B cell (primary cell): ENCODE data around the gene RASGRF2. TPM values are rescaled to one million over a fixed set of nuclear protein-coding genes. Genes with fewer than 3 reads are reported as not detected.

ENCODE experiments used
- ATAC-seq: fragments of 200-7000 bp; cut with Tn5 transposase; one replicate; pipeline ENCODE4 v1.10.0; 2021; ENCODE audit warnings: low read depth, mild to moderate bottlenecking, moderate number of reproducible peaks, moderate library complexity
- CTCF ChIA-PET: fragments of 350-600 bp; sonication (Branson Sonifier 250); formaldehyde crosslinking; loops from one replicate; lab custom pipeline; 2021; ENCODE audit warnings: antibody characterized with exemption, inconsistent platforms; lab: Charles Lee
- POLR2A ChIA-PET: fragments of 350-600 bp; sonication (Branson Sonifier 250); formaldehyde crosslinking; loops from one replicate; lab custom pipeline; 2021; ENCODE audit warnings: antibody characterized with exemption; lab: Charles Lee
- DNase-seq: peaks from one replicate; pipeline ENCODE4 v3.0.0; 2013
- H2AFZ ChIP-seq: 2 replicates; pipeline ENCODE4 v1.6.1; 2012; ENCODE audit warnings: mild to moderate bottlenecking, low read depth, low read length; ENCODE audit not compliant: insufficient read depth, poor library complexity, severe bottlenecking
- H3K27ac ChIP-seq, 2 donors: 1 replicate in 1 of 2; 2 replicates in 1 of 2; pipeline ENCODE4 v1.5.1; 2012 to 2013; ENCODE audit warnings: low read length in 2 of 2, mild to moderate bottlenecking in 2 of 2, moderate library complexity in 1 of 2
- H3K27me3 ChIP-seq, 4 experiments: fragments of 200-600 bp in 1 of 4; sonication (generic) in 1 of 4; replicated peaks in 1 of 4; 1 replicate in 2 of 4; 2 replicates in 2 of 4; pipeline versions ENCODE4 v1.6.1 to v1.7.0; 2013 to 2016; ENCODE audit warnings: low read length in 3 of 4, mild to moderate bottlenecking in 2 of 4, mixed read lengths in 1 of 4, moderate library complexity in 1 of 4; ENCODE audit not compliant: insufficient read depth in 4 of 4, control insufficient read depth in 3 of 4; ENCODE audit errors: control extremely low read depth in 1 of 4
- H3K36me3 ChIP-seq, 2 experiments: replicated peaks in 1 of 2; 1 replicate in 1 of 2; 2 replicates in 1 of 2; pipeline versions ENCODE4 v1.6.1 to v1.7.1; 2013; ENCODE audit warnings: low read length in 1 of 2; ENCODE audit not compliant: insufficient read depth in 2 of 2, control insufficient read depth in 1 of 2; ENCODE audit errors: control extremely low read depth in 1 of 2, extremely low read depth in 1 of 2
- H3K4me1 ChIP-seq, 2 donors: fragments of 200-600 bp in 1 of 2; sonication (generic) in 1 of 2; 1 replicate in 1 of 2; 2 replicates in 1 of 2; pipeline versions ENCODE4 v1.5.1 to v1.6.1; 2013 to 2017; ENCODE audit warnings: low read length in 2 of 2; ENCODE audit not compliant: control insufficient read depth in 2 of 2, insufficient read depth in 2 of 2
- H3K4me2 ChIP-seq: replicated peaks from 2 replicates; pipeline ENCODE3; 2012; ENCODE audit warnings: mild to moderate bottlenecking, low read depth, low read length; ENCODE audit not compliant: poor library complexity, severe bottlenecking
- H3K4me3 ChIP-seq, 5 experiments: fragments of 200-600 bp in 1 of 5; sonication (generic) in 1 of 5; 1 replicate in 3 of 5; 2 replicates in 2 of 5; pipeline versions ENCODE4 v1.5.1 to v1.7.0; 2011 to 2016; ENCODE audit warnings: low read length in 4 of 5, mild to moderate bottlenecking in 4 of 5, low read depth in 2 of 5, control low read depth in 1 of 5, moderate library complexity in 1 of 5; ENCODE audit not compliant: insufficient read depth in 1 of 5; ENCODE audit errors: control extremely low read depth in 1 of 5, extremely low read depth in 1 of 5
- H3K79me2 ChIP-seq: fragments of 200-600 bp; sonication (generic); one replicate; pipeline ENCODE4 v1.6.0; 2016; ENCODE audit warnings: low read length; ENCODE audit not compliant: control insufficient read depth, insufficient read depth
- H3K9ac ChIP-seq: fragments of 200-600 bp; sonication (generic); 2 replicates; pipeline ENCODE4 v1.6.1; 2017; ENCODE audit warnings: mild to moderate bottlenecking, low read length, moderate library complexity
- H3K9me3 ChIP-seq, 3 donors: one replicate each; pipeline versions ENCODE4 v1.6.1 to v1.7.1; 2013; ENCODE audit warnings: low read length in 2 of 3; ENCODE audit not compliant: control insufficient read depth in 2 of 3, insufficient read depth in 1 of 3; ENCODE audit errors: control extremely low read depth in 1 of 3
- H4K20me1 ChIP-seq: 2 replicates; pipeline ENCODE4 v1.6.0; 2012; ENCODE audit warnings: mild to moderate bottlenecking, low read length; ENCODE audit not compliant: insufficient read depth, control insufficient read depth, poor library complexity, severe bottlenecking
- H3K27ac Mint-ChIP-seq: one replicate; pipeline ENCODE4 v1.8.0; 2021; ENCODE audit warnings: mixed read lengths
- H3K27me3 Mint-ChIP-seq: one replicate; pipeline ENCODE4 v1.8.0; 2021; ENCODE audit warnings: mixed read lengths
- H3K4me1 Mint-ChIP-seq: one replicate; pipeline ENCODE4 v1.8.0; 2021; ENCODE audit warnings: mixed read lengths
- H3K4me3 Mint-ChIP-seq: one replicate; pipeline ENCODE4 v1.8.0; 2021; ENCODE audit warnings: mixed read lengths
- H3K9me3 Mint-ChIP-seq: one replicate; pipeline ENCODE4 v1.8.0; 2022; ENCODE audit warnings: mixed read lengths; ENCODE audit not compliant: insufficient read depth
- EZH2 ChIP-seq: IDR thresholded peaks from 2 replicates; pipeline ENCODE4 v1.6.1; 2012; ENCODE audit warnings: borderline replicate concordance, low read depth, mild to moderate bottlenecking, moderate library complexity, low read length; ENCODE audit not compliant: insufficient read depth, poor library complexity, severe bottlenecking
- WGBS: methylation state at CpG from one replicate; pipeline ENCODE4 v1.1.5; 2013; ENCODE audit warnings: missing lambda C conversion rate; ENCODE audit not compliant: insufficient coverage; 5-methylcytosine and 5-hydroxymethylcytosine counted together
- intact Hi-C: fragments of 100-400 bp; cut with micrococcal nuclease; formaldehyde crosslinking; loops from one replicate; pipeline ENCODE4 v1.10.0; 2022
- polyA plus RNA-seq: library from polyadenylated mRNA; depleted of rRNA; stranded (reverse); fragments of >200 nt; gene quantifications from 2 replicates; pipeline ENCODE4 v1.2.3, GENCODE V29; 2012
- total RNA-seq, 2 donors: library from RNA; stranded (reverse); fragments of 120-200 nt in 1 of 2; gene quantifications; 1 replicate in 1 of 2; 2 replicates in 1 of 2; pipeline versions ENCODE4 v1.2.3 to v1.2.4, GENCODE V29; 2013 to 2022
- TF ChIP-seq, protein P1 (sequence below): fragments of 200-600 bp; IDR thresholded peaks from one replicate; pipeline ENCODE4 v1.8.0; 2022; ENCODE audit warnings: antibody characterized with exemption, mild to moderate bottlenecking

Gene RASGRF2
- total and polyA plus RNA-seq, 2 donors (not counting 1 experiment from before 2014, with no cell fraction given): 0.04 to 0.37 TPM

DNA sequence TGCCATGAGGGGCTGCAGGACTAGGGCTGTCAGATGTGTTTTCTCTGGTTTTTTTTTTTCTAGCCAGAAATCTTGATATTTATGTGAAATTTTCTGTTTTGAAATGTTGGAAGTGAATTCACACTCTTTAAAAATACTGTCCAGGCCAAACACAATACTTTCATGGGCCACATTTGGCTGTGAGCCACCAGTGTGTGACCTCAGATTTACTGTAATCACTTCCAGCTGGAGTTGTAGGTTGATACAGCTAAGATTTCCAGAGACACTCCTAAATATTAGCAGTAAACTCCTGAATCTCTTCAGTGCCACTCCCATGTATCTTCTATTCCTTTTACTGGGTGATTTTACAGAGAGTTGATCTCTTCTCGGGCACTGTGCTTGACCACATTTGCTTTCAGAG lies 180.8 kb downstream of the RASGRF2 start:
- intact Hi-C loops: no loop called here
- no peaks in the 10 kb centered on the region for H3K9me3 Mint-ChIP-seq

DNA sequence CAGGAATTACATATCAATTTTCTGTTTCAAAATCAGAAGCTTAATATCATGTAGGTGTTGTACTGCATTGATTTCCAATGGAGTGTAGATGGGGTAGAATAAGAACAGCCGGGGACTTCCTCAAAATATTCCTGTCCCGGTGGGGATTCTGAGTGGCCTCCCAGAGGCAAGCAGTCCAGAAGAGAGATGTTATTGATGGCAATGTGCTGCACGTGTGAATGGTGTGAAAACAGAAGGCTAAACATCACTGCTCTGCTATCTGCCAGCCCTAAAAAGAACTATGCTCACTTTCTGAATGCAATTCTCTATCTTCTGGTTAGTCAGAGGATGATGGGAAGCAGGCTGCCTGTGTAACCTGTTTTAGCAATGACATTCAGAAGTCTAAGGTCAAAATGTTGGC lies 181.9 kb downstream of the RASGRF2 start:
- no peak overlapping the region for H3K4me2 ChIP-seq
- POLR2A ChIA-PET: no interaction called here
- TF ChIP-seq, protein P1, sequence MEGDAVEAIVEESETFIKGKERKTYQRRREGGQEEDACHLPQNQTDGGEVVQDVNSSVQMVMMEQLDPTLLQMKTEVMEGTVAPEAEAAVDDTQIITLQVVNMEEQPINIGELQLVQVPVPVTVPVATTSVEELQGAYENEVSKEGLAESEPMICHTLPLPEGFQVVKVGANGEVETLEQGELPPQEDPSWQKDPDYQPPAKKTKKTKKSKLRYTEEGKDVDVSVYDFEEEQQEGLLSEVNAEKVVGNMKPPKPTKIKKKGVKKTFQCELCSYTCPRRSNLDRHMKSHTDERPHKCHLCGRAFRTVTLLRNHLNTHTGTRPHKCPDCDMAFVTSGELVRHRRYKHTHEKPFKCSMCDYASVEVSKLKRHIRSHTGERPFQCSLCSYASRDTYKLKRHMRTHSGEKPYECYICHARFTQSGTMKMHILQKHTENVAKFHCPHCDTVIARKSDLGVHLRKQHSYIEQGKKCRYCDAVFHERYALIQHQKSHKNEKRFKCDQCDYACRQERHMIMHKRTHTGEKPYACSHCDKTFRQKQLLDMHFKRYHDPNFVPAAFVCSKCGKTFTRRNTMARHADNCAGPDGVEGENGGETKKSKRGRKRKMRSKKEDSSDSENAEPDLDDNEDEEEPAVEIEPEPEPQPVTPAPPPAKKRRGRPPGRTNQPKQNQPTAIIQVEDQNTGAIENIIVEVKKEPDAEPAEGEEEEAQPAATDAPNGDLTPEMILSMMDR: no peak
- no peak for TF ChIP-seq EZH2

More for the DNA sequence above, 180.8 kb downstream of the RASGRF2 start:
- Histone ChIP-seq H4K20me1 (no peaks in the 10 kb centered on the region), H3K27ac (no peak overlapping the region), H3K9me3 (no peaks in the 10 kb centered on the region), H3K79me2 (no peaks in the 10 kb centered on the region), H3K9ac (no peak overlapping the region), H3K4me2 (no peak overlapping the region), H3K27me3 (no peaks in the 10 kb centered on the region), H3K4me1 (no peaks in the 10 kb centered on the region), H3K36me3 (no peaks in the 10 kb centered on the region), H2AFZ (no peak overlapping the region), H3K4me3 (no peak overlapping the region)
- TF ChIP-seq, protein P1: no peak
- no peak for TF ChIP-seq EZH2
- ATAC-seq: no peak
- no peak for DNase-seq
- H3K4me1 Mint-ChIP-seq: no peaks in the 10 kb centered on the region
- CTCF ChIA-PET: no interaction called here
- WGBS: no CpG with 5 or more reads among the region's 1 CpG
- peaks cover 22% of the 10 kb centered on the region for H3K27me3 Mint-ChIP-seq
- no peak overlapping the region for H3K27ac Mint-ChIP-seq
- POLR2A ChIA-PET: no interaction called here
- H3K4me3 Mint-ChIP-seq: no peak overlapping the region

More for the DNA sequence above, 181.9 kb downstream of the RASGRF2 start:
- Mint-ChIP-seq H3K27ac (no peak overlapping the region), H3K9me3 (no peaks in the 10 kb centered on the region), H3K4me1 (no peaks in the 10 kb centered on the region), H3K27me3 (peaks cover 29% of the 10 kb centered on the region), H3K4me3 (no peak overlapping the region)
- Histone ChIP-seq H3K4me3 (no peak overlapping the region), H3K9me3 (no peaks in the 10 kb centered on the region), H3K9ac (no peak overlapping the region), H3K27me3 (no peaks in the 10 kb centered on the region), H3K4me1 (no peaks in the 10 kb centered on the region), H3K79me2 (no peaks in the 10 kb centered on the region), H4K20me1 (no peaks in the 10 kb centered on the region), H3K27ac (no peak overlapping the region), H3K36me3 (no peaks in the 10 kb centered on the region), H2AFZ (no peak overlapping the region)
- 80% methylated on average over 1 of the region's 3 CpGs for WGBS
- ATAC-seq: no peak
- intact Hi-C loops: no loop called here
- DNase-seq: no peak
- CTCF ChIA-PET: no interaction called here
